NCI-H526 (cell line): ENCODE data around the gene COL25A1.
"Not testable (repeated sequence)": the region's sequence is repeated elsewhere in the genome, so short reads cannot be mapped to it uniquely, and the experiment has no call there.

Experiments
- DNase-seq, 2 experiments: peaks; one replicate each; lab custom pipeline; 2025; lab: John Stamatoyannopoulos, UW

COL25A1 gene

DNA sequence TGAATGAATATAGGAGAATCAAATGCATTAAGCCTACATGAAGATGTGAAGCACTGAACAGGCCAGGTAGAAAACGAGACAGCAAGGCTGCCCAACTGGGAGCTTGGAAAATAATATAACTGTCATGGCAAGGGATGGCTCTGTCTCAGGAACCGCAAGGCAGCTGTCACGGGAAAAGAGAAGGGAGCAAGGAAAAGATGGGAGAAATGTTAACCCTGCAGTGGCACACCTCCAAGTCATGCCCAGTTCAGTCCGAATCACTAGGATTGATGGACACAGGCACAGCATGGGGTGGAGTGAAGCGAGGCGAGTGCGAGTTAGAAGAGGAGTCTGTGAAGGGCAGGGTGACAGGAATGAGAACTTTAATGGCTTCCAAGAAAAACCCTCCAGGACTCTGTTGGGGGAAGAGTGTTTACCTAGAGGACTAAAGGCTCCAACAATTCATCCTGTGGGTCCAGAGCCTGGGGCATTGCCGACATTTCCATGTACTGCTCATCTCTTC, 395.5 kb downstream of the COL25A1 start:
- DNase-seq: no peak

DNA sequence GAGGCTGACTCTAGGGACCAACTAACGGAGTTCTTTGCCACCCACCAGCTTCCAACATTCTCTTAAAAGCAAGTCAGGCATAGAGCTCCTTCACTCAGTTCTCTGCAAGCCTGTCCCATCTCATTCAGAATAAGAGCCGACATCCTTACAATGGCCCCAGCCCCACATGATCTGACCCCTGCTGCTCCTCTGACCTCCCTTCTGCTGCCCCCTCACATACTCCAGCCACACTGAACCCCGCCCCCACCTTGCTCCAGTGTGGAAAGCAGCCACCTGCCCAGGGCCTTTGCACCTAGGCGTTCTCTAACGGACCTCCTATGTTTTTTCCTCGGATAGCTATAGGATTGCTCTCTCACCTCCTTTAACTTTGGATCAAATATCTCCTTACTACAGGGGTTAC, 396.5 kb downstream of the COL25A1 start:
- no peak for DNase-seq

DNA sequence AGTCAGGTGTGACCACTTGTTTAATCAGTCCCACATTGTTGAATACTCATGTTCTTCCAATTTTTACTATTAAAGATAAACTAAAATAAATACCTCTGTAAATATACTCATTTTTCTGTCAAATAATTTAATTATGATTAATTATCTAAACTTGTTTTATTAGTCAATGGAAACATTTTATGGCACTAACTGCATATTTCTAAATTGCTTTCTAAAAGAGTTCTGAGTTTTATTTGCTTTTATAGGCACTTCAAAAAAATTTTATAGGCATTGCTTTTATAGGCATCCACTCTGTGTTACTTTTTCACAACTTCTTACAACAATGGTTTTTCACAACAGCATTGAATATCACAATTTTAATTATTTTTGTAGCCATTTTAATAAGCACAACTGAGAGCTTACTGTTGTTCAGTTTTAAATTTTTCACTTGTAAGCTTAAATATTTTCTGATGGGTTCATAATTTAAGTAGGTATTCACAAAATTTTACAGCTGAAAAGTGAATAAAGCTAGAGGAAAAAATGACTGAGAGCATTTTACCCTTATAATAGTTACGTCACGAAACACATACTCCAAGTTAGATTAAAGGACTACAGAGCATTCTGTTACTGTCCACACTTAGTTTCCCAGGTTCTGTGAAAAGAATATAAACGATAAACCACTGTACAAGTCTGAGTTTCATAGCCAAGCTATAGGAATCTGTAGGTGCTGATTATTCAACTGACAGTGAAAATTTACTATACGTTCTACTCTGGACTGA, 398.8 kb downstream of the COL25A1 start:
- DNase-seq: no peak

DNA sequence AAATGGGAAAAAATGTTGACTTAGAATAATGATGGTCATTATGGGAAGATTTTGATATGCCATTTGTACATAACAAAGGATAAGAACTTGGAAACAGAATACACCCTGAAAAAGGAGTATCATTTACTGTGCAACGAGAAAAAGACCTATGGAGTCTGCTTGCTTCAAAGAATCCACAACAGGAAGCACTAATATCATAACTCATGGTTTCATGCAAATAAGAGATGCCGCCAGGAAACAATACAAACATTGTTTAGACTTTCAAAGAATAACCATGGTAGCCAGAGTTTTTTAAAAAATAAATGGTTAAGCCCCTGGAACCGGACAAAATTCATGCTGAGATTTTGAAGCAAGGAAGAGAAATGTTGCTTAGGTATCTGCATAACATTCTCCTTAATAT, 399.7 kb downstream of the COL25A1 start:
- DNase-seq: peak; percentile 86 to 87

DNA sequence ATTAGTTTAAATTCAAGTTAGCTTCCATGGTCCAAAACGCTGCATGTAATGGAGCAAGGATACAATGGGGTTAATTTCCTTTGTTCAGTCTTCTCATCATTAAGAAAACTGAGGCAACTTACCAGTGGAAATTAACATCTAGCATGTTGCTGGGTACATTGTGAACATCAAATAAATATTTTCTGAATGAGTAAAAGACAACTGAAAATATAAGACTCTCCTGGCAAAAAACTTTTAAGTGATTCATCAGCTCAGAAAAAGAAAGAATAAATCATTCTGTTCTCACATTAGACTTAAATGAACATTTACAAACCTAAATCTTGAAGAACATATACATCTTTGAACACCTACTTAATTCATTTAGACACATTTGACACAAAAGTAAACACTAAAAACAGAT, 401.2 kb downstream of the COL25A1 start:
- DNase-seq: no peak

DNA sequence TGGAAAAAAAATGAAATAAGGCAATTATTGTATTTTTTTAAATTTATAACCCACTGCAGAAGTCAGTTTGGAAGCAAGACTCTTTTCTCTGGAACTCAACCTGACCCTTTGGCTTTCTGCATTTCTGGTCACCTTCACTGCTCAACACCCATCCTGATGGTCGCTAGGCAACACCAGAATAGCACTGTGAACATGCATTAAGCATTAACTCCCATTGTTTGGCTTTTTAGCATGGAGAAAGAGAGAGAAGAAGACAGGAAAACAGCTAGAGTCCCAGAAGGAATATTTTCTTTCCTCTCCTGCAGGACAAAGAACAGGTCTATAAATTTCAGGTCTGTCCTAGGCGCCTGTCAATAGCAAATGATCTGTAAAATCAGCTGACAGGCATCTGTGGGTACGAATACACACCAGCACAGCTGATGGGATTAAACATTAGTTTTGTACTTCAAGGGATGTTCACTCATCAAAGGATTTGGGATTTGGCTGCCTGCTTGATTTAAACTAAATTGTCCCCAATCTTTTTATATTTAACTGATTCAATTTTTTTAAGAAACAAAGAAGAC, 402.4 kb downstream of the COL25A1 start:
- peak in 1 of 2 experiments; percentile 20 for DNase-seq

DNA sequence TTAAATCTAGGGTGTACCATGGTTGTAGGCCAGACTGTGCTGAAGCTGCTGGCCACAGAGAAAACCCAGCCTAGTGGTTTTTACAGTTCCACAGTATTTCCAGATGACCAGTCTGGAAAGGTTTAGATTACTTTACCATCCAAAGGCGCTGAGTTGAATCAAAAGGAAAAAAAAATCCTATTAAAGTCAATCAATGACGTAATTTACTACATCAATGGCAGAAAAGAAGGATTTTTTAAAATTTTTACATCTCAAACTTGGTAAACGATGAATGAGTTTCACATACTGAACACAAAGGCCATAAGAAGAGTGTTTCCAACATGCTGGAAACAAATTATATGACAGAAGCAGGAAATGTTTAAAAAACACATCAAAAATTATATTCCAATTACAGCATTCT, 409.0 kb downstream of the COL25A1 start:
- no peak for DNase-seq

DNA sequence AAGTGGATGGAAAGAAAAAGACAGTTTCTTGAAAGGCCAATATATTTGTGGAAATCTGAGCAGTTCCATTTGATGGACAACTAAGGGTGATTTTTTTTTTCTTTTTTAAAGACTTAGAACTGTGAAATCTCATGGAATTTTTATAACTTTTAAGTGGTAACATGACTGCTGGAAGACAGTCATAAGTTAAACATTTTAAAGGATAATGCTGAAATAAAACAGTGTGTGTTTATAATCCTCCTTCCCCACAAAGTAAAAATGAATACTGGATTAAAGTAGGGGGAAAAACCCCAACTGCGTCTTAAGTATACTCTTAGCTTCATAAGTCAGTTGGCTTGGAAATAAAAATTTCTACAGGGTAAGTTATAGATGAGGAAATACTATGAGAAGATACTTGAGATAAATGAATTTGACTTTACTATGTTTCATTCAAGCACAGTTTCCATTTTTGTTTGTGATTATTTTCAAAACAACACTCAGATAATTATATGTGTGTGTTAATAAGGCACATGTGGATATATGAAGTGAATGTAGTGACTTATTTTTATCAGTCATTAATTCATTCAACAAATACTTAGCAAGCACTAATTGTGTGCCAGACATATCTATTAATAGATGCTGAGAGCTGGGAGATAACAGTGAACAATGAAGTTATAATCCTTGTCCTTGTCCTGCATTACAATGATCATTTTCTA, 410.4 kb downstream of the COL25A1 start:
- DNase-seq: no peak

DNA sequence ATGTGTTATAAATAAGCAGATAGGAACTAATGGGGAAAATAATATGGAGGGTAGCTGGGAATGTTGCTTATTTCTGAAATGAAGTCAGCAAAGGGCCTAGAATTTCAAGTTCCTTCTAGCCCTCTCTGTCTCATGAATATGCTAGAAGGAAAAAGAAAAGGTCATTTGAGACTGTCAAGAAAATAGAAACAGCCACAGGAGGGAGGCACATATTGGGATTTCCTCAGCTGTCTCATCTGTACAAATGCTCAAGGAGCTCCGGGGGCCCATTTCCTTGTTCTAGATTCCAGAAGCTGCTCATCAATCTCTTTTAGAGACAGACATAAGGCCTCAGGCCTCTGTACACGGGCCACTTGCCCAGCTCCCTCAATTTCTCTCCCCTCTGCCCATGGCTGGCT, 412.0 kb downstream of the COL25A1 start:
- no peak for DNase-seq

DNA sequence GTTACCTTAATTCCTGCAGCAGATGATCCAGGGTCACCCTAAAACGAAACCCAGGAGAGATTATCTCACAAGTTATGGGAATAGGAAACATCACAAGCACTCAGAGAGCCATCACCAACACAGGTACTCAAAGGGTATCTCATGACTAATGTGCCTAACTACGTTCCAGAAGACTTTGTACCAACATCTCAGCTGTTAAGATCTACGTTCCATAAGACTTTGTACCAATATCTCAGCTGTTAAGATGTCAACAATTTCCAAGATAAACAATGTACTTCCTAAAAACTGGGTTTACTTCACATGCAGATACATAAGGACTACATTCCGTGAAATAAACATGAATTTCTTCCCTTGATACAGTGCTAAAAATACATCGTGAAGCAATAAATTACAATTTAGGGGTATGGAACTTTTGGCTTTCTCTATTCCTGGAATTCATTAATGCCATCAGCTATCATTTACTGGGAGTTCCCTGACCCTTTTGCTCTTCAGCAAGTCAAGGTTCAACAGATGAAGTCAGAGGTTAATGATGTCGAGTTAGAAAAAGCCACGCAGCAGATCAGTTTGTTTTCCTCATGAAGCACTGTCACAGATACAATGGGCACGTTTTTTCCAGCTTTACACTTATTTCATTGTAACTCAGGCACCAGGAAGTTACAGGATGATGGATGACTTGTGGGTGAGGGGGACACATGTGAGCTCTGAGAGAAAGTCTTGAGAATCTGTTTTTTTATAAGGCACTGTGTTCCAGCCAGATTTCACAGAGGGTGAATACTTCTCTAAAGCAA, 412.6 kb downstream of the COL25A1 start:
- DNase-seq: no peak

DNA sequence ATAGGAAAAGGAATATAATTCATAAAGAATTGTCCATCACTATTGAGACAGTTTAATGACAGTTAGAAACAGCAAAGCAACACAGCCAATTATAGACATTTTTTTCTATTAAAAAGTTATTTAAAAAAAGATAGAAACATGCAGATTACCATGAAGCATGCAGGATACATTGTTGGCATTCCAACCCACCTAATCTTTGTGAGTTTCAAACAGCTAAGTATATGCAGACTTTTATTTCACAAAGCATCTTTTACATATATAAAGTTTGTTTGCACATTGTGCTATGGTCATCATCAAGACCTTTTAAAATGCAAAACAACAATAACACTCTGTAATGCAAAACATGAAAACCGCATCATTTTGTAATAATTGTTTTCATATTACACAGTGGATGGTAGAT, 413.7 kb downstream of the COL25A1 start:
- DNase-seq: peak; percentile 29 to 45

DNA sequence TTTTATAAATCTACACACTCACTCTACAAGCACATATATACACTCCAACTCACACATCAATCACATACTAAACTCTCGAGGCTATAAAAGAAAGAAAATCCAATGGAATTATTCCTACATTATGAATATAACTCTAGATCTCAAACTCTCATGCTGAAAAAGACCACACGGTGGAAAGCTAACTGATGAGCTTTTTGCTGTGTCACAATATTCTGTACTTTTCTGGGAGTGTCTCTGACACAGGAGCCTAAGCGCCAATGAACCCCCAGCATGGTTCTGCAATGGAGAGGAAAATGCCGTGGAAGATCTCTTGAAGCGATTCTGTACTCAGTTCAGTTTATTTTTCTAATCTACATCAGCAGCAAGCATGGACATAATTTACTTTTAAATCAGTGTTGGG, 415.4 kb downstream of the COL25A1 start:
- no peak for DNase-seq

DNA sequence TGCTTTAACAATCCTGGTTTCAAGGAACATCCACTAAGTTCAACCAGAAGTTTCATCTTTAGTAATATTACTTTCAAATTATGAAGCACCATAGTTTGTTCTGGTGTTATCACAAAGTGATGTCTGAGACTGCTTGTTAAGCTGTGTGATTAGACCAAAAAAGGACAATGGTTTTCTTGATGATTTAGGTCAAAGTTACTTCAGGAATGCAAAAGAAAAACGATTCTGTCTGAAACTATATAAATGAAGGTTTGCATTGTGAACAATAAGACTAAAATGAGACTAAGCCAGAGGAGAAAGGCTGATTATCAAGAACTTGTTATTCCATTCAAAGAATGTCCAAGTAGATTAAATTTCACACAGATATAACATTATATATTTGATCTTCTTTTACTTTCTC, 417.2 kb downstream of the COL25A1 start:
- DNase-seq: no peak

DNA sequence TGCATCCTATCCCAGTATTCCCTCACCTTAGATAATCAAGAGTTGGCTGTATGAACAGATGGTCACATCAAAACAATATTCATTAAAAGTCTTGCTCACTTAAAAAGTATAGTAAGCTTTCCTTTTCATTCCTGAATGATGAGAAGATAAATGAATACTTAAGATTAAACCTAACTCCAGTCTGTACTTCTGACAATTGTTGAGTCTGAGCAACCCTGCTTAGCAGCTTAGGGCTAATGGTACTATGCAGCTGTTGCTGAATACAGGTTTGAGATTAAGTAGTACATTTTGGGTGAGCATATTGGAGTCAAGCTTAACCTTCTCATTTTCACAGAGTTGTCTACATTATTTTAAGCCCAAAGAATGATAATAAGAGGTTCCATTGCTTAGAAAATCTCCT, 417.9 kb downstream of the COL25A1 start:
- no peak for DNase-seq

DNA sequence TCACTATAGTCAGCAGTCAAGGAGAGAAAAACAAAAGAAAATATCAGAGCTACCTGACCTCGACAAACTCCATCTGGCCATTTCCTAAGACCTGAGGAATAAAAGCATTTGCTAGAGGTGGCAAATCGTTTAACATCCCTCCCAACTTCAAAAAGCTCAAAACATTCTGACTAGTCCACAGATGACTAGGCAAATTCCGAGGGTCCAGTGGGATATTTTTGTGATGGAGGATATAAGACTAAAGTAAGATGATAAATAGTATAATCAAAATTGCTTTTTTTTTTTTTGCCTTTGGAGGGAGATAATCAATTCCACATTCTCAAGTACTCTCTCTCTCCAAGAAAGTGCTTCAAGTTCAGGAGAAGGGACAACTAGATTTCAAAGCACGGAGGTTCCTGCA, 420.5 kb downstream of the COL25A1 start:
- no peak for DNase-seq

DNA sequence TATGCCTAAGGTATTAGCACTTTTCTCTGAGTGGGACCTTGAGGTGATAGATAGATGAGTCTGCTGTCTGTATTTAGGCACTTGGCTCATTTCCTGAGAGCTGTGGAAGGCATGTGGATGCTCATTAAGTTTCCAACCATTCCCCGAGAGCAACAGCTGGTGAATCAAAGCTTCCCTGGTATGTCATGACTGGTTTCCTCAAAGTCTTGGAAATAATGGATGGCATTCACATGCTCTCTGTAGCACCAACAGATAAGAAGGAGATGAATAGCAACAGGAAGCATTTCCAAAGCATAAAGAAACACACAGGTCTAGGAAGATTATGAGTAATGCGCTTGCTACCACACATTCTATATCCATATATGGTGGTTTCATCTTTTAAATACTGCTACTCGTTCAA, 421.3 kb downstream of the COL25A1 start:
- DNase-seq: no peak

DNA sequence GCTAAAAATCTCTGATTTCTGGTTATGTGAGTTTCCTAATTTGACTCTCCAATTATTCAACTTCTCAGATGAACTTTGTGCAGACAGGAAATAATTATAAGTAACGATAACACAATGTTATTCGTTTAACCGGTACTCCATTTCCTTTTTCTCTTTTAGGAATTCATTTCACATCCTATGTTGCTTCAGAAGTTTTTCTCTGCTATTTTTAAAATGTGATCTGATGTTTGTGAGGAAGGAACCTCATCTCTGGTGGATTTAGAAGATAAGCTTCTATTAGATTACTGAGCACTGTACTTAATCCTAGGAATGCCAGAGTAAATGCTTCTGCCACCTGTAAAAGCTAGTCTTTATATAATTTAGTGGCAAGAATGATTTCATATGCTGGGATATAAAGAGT, 423.7 kb downstream of the COL25A1 start:
- no peak for DNase-seq

DNA sequence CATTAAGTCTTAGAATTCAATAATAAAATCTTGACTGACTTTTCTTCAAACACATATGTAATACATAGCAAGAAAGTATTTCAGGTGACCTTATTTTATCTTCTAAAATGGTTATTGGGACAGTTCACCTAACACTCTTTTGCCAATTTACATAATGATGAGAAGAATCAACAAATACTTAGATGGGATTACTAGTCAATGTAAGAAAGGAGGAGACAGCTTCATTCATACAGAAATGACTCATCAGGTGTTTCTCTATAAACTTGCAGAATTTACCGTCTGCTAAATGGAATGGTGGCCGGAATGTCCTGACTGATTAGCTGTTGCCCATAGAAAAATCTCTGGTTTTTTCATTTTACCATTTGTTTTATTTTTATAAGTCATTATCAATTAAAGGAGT, 424.6 kb downstream of the COL25A1 start:
- no peak for DNase-seq

DNA sequence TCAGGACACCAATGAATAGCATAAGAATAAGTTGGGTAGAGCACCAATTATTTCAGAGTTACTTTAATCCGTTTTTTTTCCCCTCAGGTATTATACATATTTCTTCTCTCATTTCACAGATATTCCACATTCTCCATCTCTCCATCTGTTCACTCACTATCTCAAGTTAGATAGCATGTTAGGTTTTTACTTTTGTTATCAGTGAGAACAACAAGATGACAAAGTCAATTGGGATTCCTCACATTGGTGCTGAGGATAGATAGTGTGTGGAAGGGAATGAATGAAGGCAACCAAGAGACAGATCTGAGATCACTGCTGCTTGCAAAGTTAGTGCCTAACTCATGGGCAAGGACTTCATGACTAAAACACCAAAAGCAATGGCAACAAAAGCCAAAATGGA, 427.7 kb downstream of the COL25A1 start:
- no peak for DNase-seq

DNA sequence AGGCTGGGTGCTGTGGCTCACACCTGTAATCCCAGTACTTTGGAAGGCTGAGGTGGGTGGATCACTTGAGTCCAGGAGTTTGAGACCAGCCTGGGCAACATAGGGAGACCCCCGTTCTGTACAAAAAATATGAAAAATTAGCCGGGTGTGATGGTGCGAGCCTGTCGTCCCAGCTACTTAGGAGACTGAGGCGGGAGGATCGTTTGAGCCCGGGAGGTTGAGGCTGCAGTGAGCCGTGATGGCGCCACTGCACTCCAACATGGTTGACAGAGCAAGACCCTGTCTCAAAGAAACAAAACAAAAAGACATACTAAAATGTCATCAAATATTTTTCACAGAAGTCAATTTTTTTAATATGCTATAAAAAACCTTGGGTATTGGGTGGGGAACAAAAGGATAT, 432.5 kb downstream of the COL25A1 start:
- DNase-seq: not testable (repeated sequence)

DNA sequence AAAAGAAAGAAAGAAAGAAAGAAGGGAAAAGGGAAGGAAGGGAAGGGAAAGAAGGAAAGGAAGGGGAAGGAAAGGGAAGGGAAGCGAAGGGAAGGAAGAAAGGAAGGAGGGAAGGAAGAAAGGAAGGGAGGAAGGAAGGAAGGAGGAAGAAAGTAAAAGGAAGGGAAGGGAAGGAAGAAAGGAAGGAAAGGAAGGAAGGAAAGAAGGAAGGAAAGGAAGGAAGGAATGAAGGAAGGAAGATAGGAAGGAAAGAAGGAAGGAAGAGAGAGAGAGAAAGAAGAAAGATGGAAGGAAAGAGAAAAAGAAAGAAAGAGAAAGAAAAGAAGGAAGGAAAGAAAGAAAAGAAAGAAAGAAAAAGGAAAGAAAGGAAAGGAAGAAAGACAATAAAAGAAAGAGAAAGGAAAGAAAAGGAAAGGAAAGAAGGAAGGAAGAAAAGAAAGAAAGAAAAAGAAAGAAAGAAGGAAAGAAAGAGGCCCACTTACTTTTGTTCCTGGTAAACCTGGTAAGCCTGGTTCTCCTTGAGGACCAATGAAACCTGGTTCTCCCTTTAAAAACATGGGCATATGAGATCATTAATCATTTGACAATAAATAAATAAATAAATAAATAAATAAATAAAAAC, 433.7 kb downstream of the COL25A1 start:
- no peak for DNase-seq

DNA sequence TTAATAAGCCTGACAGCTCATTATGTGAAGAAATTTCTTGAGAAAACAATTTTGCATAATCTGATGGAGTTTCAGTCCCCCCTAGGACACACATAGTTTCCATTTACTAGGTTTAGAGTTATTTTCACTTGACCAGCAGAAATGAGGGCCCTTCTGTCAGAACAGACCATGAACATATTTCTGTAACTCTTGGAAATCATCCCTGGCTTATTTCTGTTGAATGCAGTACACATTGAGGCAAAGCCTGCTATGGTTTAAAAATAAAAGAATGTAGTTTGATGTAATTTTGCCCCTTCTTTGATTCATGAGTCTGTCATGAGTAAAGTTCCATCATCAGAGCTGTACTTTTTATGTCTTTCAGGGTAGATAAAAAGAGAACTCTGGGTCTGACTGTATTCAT, 435.0 kb downstream of the COL25A1 start:
- no peak for DNase-seq
